HG03159 (cell line): ENCODE results near the gene IGF1R.
A peak's percentile ranks its signal among the peaks of the same experiment; 100 is the strongest.

Experiments
- ATAC-seq: cut with Tn5 transposase; IDR thresholded peaks from one replicate; pipeline ENCODE4 v1.9.1; 2021; ENCODE audit warnings: mild to moderate bottlenecking, moderate library complexity; ENCODE audit not compliant: unreplicated experiment

Gene IGF1R

GRCh38 chr15:98772895-98773294 lies 124.6 kb downstream of the IGF1R start:
- ATAC-seq, result no peak

- ATAC-seq, result no peak
Measured at GRCh38 chr15:98773616-98774015, 125.3 kb downstream of the IGF1R start.

- ATAC-seq, result no peak
Measured at GRCh38 chr15:98774756-98775497, 126.6 kb downstream of the IGF1R start.

- ATAC-seq, result no peak
Measured at GRCh38 chr15:98775498-98776230, 127.3 kb downstream of the IGF1R start.

- ATAC-seq, result peak; percentile 56
Measured at GRCh38 chr15:98776607-98777281, 128.4 kb downstream of the IGF1R start.

- ATAC-seq, result no peak
Measured at GRCh38 chr15:98777426-98777825, 129.1 kb downstream of the IGF1R start.

- ATAC-seq, result no peak
Measured at GRCh38 chr15:98778263-98778959, 130.1 kb downstream of the IGF1R start.

GRCh38 chr15:98778960-98779359 lies 130.6 kb downstream of the IGF1R start:
- ATAC-seq, result no peak

GRCh38 chr15:98779463-98780071 lies 131.2 kb downstream of the IGF1R start:
- ATAC-seq, result peak; percentile 87

- ATAC-seq, result no peak
Measured at GRCh38 chr15:98781838-98782237, 133.5 kb downstream of the IGF1R start.

- ATAC-seq, result no peak
Measured at GRCh38 chr15:98782801-98783200, 134.5 kb downstream of the IGF1R start.

GRCh38 chr15:98785431-98785806 lies 137.1 kb downstream of the IGF1R start:
- no peak for ATAC-seq

GRCh38 chr15:98785807-98786621 lies 137.7 kb downstream of the IGF1R start:
- peak; percentile 88 for ATAC-seq

- peak; percentile 17 for ATAC-seq
Measured at GRCh38 chr15:98786717-98787116, 138.4 kb downstream of the IGF1R start.

GRCh38 chr15:98787194-98787593 lies 138.9 kb downstream of the IGF1R start:
- ATAC-seq, result no peak

GRCh38 chr15:98787936-98788757 lies 139.8 kb downstream of the IGF1R start:
- no peak for ATAC-seq

GRCh38 chr15:98789020-98789419 lies 140.7 kb downstream of the IGF1R start:
- no peak for ATAC-seq

GRCh38 chr15:98790270-98790669 lies 141.9 kb downstream of the IGF1R start:
- ATAC-seq, result no peak

- ATAC-seq, result no peak
Measured at GRCh38 chr15:98791046-98791701, 142.8 kb downstream of the IGF1R start.
